HG03354 (cell line): Measurements from ENCODE around the gene CRTAC1.
A peak's percentile ranks its signal among the peaks of the same experiment; 100 is the strongest.

Experiments used
- ATAC-seq: cut with Tn5 transposase; IDR thresholded peaks from one replicate; pipeline ENCODE4 v1.9.1; 2021; ENCODE audit warnings: mild to moderate bottlenecking; ENCODE audit not compliant: unreplicated experiment, poor library complexity, severe bottlenecking

CRTAC1 gene, protein sequence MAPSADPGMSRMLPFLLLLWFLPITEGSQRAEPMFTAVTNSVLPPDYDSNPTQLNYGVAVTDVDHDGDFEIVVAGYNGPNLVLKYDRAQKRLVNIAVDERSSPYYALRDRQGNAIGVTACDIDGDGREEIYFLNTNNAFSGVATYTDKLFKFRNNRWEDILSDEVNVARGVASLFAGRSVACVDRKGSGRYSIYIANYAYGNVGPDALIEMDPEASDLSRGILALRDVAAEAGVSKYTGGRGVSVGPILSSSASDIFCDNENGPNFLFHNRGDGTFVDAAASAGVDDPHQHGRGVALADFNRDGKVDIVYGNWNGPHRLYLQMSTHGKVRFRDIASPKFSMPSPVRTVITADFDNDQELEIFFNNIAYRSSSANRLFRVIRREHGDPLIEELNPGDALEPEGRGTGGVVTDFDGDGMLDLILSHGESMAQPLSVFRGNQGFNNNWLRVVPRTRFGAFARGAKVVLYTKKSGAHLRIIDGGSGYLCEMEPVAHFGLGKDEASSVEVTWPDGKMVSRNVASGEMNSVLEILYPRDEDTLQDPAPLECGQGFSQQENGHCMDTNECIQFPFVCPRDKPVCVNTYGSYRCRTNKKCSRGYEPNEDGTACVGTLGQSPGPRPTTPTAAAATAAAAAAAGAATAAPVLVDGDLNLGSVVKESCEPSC

GRCh38 chr10:98030093-98030821 is at the start of gene CRTAC1:
CRTAC1 (minus strand) TSS chr10:98030621; CDS start chr10:98030472, 149 bp downstream.
- ATAC-seq, result no peak

DNA sequence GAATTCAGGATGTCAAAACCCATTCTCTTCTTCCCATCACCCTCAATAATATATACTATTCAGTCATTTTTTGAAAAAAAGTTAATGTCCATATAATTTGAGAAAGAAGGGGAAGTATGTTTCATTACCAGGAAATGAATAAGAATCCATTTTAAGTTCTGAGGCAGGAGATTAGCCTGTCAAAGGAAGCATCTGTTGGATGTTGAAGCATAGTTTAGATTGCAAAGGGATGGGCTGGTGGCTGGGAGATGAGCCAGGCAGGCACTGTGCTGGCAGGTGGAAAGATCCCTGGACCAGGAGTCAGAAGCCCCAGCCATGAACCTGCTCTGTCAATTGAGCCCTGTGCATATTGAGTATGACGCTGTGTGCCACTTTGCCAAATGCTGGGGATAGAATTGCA is 48.4 kb upstream of the CRTAC1 start:
- no peak for ATAC-seq

DNA sequence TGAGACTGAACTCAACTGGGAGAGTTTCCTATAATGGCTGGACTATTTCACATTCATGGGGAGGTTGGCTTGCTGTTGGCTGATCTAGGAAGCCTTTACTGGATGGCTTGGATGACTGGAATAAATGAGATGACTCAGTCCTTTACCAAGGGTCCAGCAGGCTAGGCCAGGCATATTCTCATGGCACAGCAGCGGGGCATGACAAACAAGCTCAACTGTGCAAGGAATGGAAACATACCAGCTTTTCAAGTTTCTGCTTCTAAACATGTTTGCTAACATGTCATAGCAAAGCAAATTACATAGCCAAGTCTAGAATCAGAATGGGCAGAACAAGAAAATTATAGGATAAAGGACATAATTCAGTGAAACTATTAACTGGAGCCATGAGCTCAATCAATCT is 46.8 kb upstream of the CRTAC1 start:
- no peak for ATAC-seq

GRCh38 chr10:98076086-98076485 is 45.7 kb upstream of the CRTAC1 start:
- ATAC-seq, result no peak

- ATAC-seq, result no peak
Observed at GRCh38 chr10:98074315-98074911, 44.0 kb upstream of the CRTAC1 start.

GRCh38 chr10:98067165-98067564 is 36.7 kb upstream of the CRTAC1 start:
- ATAC-seq, result no peak

DNA sequence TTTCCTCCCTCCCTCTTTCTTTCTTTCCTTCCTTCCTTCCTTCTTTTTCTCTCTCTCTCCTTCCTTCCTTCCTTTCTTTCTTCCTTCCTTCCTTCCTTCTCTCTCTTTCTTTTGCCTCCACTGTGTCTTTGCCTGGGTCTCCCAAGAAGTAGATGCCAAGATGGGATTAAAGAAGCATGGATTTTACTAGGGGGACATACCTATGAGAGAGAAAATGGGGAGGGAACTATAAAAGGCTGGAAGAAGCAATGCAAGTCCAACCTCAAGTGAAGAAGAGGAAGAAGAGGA is 33.3 kb upstream of the CRTAC1 start:
- ATAC-seq, result no peak

DNA sequence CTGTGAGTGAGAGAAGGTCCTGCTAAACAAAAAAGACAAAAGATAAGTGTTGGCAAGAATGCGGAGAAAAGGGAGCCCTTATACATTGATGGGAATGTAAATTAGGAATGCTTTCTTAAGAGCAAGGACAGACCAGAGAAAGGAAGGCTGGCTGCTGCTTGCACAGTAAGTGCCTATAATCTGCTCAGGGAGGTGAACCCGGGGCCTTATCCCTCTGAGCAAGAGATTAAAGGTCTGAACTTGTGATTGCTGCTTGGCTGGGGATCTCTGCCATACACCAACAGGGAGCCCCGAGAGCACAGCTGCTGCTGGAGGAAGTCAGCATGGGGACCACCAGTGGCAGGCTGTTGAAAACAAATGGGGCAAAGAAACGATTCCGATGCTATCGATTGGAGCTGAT is 32.0 kb upstream of the CRTAC1 start:
- no peak for ATAC-seq

- no peak for ATAC-seq
Observed at GRCh38 chr10:98060079-98060478, 29.7 kb upstream of the CRTAC1 start.

DNA sequence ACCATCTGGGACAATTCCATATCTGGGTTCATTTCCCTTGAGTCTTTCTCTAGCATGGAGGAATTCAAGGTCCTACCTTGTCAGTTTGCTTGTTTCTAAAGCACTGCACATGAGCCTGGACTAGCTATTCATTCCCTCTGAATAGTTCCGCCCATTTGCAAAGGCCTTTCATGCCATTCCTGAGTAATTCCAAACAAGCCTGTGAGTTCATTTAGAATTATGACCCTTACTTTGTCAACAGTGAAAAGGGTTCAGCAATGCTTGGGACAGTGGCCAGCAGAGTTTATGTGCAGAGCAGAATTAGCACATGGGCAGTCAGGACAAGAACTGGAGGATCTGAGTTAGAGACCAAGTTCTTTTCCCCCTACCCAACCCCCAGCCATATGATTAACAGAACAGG is 27.9 kb upstream of the CRTAC1 start:
- ATAC-seq, result no peak

DNA sequence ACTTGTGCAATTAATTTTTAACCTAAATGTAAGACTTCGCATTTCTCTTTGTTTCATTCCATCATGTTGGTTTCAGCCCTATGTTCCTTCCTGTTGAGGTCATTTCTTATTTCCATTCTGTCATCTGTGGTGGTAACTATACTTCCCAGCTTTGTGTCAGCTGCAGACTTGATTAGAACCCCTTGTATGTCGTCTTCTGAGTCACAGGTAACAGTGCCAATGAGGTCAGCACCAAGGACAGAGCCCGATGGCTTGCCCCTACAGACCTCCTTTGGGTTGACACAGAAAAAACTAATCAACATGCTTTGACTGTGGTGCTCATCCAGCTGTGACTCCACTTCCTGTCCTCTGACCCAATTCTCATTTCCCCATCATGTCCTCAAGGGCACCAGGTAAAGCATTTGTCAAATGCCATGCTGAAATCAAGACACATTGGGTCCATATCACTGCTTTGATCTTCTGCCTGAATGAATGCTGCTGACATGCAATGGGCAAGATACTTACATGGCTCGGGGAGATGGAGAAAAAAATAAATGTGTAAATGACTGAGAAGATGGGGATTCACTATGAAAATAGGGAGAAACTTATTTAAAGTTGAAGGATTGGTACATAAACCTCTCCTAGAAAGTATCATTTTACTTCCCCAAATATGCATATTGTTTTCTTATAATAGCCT is 25.6 kb upstream of the CRTAC1 start:
- ATAC-seq, result peak; percentile 66

DNA sequence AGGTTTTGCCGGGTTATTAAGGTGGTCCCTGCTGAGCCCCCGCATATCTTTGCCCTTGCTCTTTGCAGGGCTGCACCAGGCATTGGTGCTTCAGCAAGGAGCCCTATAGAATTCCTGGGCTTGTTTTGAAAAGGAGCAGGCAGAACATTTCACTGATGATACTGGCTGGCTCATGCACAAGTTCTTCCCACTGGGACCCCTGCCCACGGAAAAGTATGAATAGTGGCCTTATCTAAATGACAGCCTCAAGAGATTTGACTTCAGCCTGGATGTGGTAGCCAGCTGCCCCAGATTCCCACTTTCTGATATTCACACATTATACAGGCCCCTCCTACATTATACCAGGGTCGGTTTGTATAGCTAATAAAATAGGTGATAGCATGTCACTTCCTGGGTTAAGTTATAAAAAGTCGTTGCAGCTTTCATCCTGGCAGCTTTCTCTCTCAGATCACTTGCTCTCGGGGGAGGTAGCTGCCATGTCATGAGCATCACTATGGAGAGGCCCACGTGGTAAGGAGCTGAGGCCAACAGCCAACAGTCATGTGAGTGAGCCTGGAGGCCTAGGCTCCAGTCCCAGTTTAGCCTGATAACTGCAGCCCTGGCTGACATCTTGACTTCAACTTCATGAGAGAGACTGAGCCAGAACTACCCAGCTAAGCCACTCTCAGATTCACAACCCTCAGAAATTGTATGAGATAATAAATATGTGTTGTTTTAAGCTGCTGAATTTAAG is 16.8 kb upstream of the CRTAC1 start:
- no peak for ATAC-seq

GRCh38 chr10:98045785-98046389 is 15.5 kb upstream of the CRTAC1 start:
- peak; percentile 71 for ATAC-seq

DNA sequence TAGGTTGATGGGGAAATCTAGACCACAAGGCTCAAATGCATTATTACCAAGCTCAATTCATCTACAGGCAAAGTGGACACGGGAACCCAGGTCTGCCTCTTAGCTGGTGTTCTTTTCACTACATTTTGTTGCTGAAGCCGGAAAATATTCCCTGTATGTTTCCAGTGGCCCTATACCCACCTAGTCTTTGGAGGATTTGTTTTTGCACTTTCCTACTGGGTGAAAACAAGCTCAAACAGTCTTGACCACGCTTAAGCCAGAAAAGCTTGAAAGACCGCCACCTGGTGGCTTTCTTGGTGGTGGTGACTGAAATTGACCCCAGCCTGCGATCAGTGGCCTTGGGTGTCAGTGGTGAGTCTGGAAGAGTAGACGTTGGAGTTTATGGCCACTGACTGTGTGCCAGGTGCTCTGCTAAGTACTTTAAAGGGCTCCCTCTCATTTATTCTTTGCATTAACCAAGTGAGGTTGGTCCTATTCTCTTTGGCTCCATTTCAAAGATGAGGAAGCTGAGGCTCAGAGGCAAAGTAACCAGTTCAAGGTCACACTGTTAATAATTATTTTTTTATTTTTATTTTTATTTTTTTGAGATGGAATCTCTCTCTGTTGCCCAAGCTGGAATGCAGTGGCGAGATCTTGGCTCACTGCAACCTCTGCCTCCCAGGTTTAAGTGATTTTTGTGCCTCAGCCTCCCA is 11.1 kb upstream of the CRTAC1 start:
- ATAC-seq, result no peak

DNA sequence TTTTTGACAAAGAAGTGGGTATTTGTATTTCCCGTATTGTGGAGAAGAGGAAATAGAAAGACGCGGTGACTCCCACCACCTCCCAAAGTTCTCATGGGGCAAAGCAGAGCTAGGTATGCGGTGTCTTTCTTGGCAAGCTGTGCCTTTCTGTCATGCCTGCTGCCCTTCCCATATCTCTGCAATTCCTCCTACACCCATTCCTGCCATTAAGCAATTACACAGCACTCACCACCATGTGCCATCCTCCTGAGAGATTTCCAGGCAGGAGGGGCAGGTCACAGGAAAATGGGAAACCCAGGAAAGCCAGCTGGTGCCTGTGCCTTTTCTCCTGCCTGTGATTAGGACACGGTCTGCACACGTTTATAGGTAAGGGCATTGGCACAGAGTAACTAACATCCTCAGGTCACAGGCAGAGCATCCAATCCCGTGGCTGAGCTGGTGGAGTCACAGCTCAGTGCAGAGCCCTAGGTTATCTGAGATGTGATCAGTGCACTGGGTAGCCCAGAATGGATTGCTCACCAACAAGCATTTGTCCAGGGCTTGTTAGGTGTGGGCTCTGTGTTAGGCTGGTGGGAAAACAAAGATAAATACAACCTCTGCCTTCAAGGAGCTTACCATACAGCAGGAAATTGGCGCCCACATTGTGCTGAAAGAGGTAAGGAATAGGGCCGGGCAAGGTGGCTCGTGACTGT is 9.4 kb upstream of the CRTAC1 start:
- no peak for ATAC-seq

DNA sequence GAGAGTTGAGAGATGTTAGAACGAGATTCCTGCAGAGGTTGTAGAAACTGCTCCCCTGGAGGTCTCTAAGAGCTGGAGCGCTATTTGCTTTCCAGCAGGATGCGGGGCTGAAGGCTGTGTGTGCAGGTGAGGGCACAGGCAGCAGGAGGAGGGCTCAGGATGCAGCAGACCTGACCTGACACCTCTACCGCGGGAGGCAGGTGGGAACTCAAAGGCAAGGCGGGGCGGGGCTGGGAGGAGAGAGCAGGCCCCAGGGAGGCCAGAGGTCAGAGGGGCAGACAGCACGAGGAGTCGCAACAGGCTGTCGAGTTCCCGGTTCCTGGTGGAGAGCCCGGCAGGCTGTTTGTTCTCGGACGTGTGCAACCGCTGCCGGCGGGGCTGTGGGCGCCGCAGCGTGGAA is 7.9 kb upstream of the CRTAC1 start:
- no peak for ATAC-seq

- ATAC-seq, result no peak
Observed at GRCh38 chr10:98035599-98035998, 5.2 kb upstream of the CRTAC1 start.

DNA sequence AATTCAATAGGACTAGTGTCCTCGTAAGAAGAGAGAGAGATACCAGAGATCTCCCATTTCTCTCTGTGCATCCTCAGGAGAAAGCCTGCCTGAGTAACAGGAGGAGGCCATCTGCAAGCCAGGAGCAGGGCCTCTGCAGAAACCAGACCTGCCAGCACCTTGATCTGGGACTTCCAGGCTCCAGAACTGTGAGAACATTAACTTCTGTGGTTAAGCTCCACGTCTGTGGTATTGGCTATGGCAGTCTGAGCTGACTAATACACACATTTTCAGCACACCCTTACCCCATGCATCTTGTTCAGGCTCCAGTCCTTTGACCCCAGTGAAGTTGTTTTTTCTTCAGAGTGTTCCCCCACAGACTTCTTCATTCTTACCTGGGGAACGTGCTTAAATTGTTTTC is 3.1 kb upstream of the CRTAC1 start:
- no peak for ATAC-seq
